Testis (tissue), 2 donors: Measurements from ENCODE around the gene CASP3.
"Not testable (repeated sequence)": the region's sequence is repeated elsewhere in the genome, so short reads cannot be mapped to it uniquely, and the experiment has no call there.

Experiments
- CTCF ChIP-seq, 3 experiments: fragments of 450-650 bp in 2 of 3; fragments of 200-600 bp in 1 of 3; sonication (generic) in 1 of 3; IDR thresholded peaks; one replicate each; pipeline ENCODE4 v1.5.1; 2016 to 2019; ENCODE audit warnings: antibody characterized with exemption in 3 of 3, mild to moderate bottlenecking in 2 of 3, moderate library complexity in 1 of 3
- POLR2A ChIP-seq: fragments of 450-650 bp; IDR thresholded peaks from one replicate; pipeline ENCODE4 v1.6.1; 2017; ENCODE audit warnings: antibody characterized with exemption, mild to moderate bottlenecking, moderate library complexity

GRCh38 chr4:184657820-184658219 is 8.6 kb upstream of the CASP3 start:
- not testable (repeated sequence) for TF ChIP-seq CTCF (IDR thresholded peaks at IDR 0.05); POLR2A
